K562 (cell line): ENCODE data around the gene BBLN. TPM values are rescaled to one million over a fixed set of nuclear protein-coding genes. Genes with fewer than 3 reads are reported as not detected.
A peak's percentile ranks its signal among the peaks of the same experiment; 100 is the strongest.

Experiments
- FOXO4 ChIP-seq: fragments of 450-650 bp; formaldehyde crosslinking; IDR thresholded peaks from 2 replicates; pipeline ENCODE4 v1.4.0; 2020; ENCODE audit warnings: mild to moderate bottlenecking, moderate library complexity
- ILK ChIP-seq: fragments of 450-650 bp; IDR thresholded peaks from 2 replicates; pipeline ENCODE4 v1.6.1; 2016; ENCODE audit warnings: missing genetic modification characterization, low read depth, mild to moderate bottlenecking, missing compliant biosample characterization, moderate library complexity, borderline replicate concordance
- JUN ChIP-seq, 2 experiments: sonication (generic) in 1 of 2; formaldehyde crosslinking in 1 of 2; IDR thresholded peaks; 2 replicates each; pipeline versions ENCODE4 v1.6.1 to v1.8.0; 2012 to 2022; ENCODE audit warnings: borderline replicate concordance in 2 of 2, mild to moderate bottlenecking in 2 of 2, improper control_type of control experiment in 1 of 2, low read depth in 1 of 2, low read length in 1 of 2, missing genetic modification reagents in 1 of 2
- KDM2B ChIP-seq: fragments of 250-450 bp; sonication (Bioruptor Pico); IDR thresholded peaks from 2 replicates; pipeline ENCODE4 v1.8.0; 2021; ENCODE audit warnings: mild to moderate bottlenecking, moderate library complexity
- NKRF ChIP-seq: fragments of 450-650 bp; IDR thresholded peaks from 2 replicates; pipeline ENCODE4 v1.6.1; 2016; ENCODE audit warnings: borderline replicate concordance
- PHF8 ChIP-seq: fragments of 200-600 bp; sonication (generic); IDR thresholded peaks from 2 replicates; pipeline ENCODE4 v1.6.1; 2012; ENCODE audit warnings: mixed run types, mild to moderate bottlenecking, inconsistent platforms, low read length, moderate library complexity, borderline replicate concordance
- PRPF4 ChIP-seq: fragments of 200-400 bp; formaldehyde crosslinking; IDR thresholded peaks from one replicate; pipeline ENCODE4 v1.6.1; 2017; ENCODE audit warnings: low read length, low read depth, mild to moderate bottlenecking; ENCODE audit not compliant: insufficient read depth, poor library complexity, severe bottlenecking
- PTRF ChIP-seq: fragments of 450-650 bp; IDR thresholded peaks from 2 replicates; pipeline ENCODE4 v1.6.1; 2016; ENCODE audit warnings: mild to moderate bottlenecking, missing genetic modification characterization, missing compliant biosample characterization
- RFX7 ChIP-seq: fragments of 250-450 bp; sonication (Bioruptor Pico); IDR thresholded peaks from 2 replicates; pipeline ENCODE4 v1.5.1; 2021; ENCODE audit warnings: mild to moderate bottlenecking
- TCF7 ChIP-seq: sonication (generic); IDR thresholded peaks from 2 replicates; pipeline ENCODE4 v1.6.1; 2016; ENCODE audit warnings: antibody characterized with exemption, borderline replicate concordance
- TFAM ChIP-seq: fragments of 250-450 bp; sonication (Bioruptor Pico); conservative IDR thresholded peaks from 2 replicates; pipeline ENCODE4 v1.5.0; 2021; ENCODE audit warnings: mild to moderate bottlenecking, moderate library complexity
- ZBED1 ChIP-seq: IDR thresholded peaks from 2 replicates; pipeline ENCODE4 v1.6.1; 2014
- ZBTB5 ChIP-seq: fragments of 450-650 bp; IDR thresholded peaks from 2 replicates; pipeline ENCODE4 v1.6.1; 2017; ENCODE audit warnings: antibody characterized with exemption
- polyA plus RNA-seq, 8 experiments: library from polyadenylated mRNA; depleted of rRNA in 4 of 8; stranded (reverse) in 5 of 8; unstranded in 3 of 8; fragments of >200 nt; fragmentation: Nextera tagmentation in 2 of 8; fragmentation: Illumina TruSeq in 1 of 8; extraction: Ambion mirVana in 2 of 8; extraction: Trizol in 1 of 8; gene quantifications; 2 replicates each; pipeline versions ENCODE4 v1.2.1 to v1.2.3, GENCODE V29; 2011 to 2014; ENCODE audit warnings: inconsistent platforms in 1 of 8, missing spikeins in 1 of 8
- total RNA-seq, 7 experiments: library from RNA; depleted of rRNA in 6 of 7; stranded (reverse); fragments of >200 nt in 6 of 7; fragmentation: Illumina TruSeq in 2 of 7; extraction: Trizol in 2 of 7; gene quantifications; 2 replicates each; pipeline versions ENCODE4 v1.2.1 to v1.2.3, GENCODE V29; 2011 to 2021; ENCODE audit warnings: low replicate concordance in 1 of 7
- TF ChIP-seq, protein P1 (sequence below): fragments of 250-450 bp; sonication (Bioruptor Pico); IDR thresholded peaks from 2 replicates; pipeline ENCODE4 v1.5.0; 2022; ENCODE audit warnings: mild to moderate bottlenecking
- TF ChIP-seq, protein P2 (sequence below): sonication (generic); formaldehyde crosslinking; IDR thresholded peaks from 2 replicates; pipeline ENCODE4 v1.8.0; 2022; ENCODE audit warnings: mild to moderate bottlenecking, missing genetic modification reagents, borderline replicate concordance
- TF ChIP-seq, protein P3 (sequence below): fragments of 250-450 bp; sonication (Bioruptor Pico); IDR thresholded peaks from 2 replicates; pipeline ENCODE4 v1.6.1; 2021; ENCODE audit warnings: mild to moderate bottlenecking

The BBLN gene
- total and polyA plus RNA-seq, 9 of the 15 experiments (the other 6 are each of a cell fraction or from before 2014, with no cell fraction given): 4.2 to 331 (median 87.1) TPM

DNA sequence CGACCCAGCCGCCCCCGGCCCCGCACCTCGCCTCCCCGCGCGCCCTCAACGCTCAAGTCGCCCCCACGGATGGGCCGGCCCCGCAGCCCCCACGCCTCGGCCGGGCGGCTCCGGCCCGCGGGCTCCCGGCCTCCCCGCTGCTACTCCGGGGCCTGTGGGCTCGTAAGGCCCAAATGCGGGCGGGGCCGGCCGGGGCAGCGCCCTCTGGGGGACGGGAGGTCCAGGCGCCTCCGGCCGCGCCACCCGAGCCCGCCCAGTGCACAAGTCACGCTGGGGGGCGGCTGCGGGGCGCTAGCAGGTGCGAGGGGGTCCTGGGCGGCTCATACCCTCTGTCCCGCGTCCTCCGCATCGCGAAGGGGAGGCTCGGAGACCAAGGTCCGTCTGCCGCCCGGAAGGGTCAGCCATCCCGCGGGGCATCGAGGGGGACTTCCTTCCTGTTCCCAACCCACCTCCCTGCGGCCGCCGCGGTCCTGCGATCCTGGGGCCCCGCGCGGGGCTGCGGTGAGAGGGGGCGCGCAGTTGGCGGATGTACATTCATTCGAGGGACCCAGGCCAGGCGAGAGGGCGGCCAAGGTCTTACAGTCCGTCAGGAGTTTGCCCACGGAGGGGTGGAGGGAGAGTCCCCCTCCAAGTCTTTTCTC is 31.5 kb downstream of the BBLN start, which contains the start of gene CIZ1 (continued):
- TF ChIP-seq ILK (tag): no peak
- no peak for TF ChIP-seq PRPF4
- no peak for TF ChIP-seq ZBED1
- TF ChIP-seq, protein P1, sequence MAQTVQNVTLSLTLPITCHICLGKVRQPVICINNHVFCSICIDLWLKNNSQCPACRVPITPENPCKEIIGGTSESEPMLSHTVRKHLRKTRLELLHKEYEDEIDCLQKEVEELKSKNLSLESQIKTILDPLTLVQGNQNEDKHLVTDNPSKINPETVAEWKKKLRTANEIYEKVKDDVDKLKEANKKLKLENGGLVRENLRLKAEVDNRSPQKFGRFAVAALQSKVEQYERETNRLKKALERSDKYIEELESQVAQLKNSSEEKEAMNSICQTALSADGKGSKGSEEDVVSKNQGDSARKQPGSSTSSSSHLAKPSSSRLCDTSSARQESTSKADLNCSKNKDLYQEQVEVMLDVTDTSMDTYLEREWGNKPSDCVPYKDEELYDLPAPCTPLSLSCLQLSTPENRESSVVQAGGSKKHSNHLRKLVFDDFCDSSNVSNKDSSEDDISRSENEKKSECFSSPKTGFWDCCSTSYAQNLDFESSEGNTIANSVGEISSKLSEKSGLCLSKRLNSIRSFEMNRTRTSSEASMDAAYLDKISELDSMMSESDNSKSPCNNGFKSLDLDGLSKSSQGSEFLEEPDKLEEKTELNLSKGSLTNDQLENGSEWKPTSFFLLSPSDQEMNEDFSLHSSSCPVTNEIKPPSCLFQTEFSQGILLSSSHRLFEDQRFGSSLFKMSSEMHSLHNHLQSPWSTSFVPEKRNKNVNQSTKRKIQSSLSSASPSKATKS (CRISPR knock-in tag): no peak
- TF ChIP-seq KDM2B (CRISPR knock-in tag): no peak; the same call in 1 of the 2 replicates
- TF ChIP-seq ZBTB5: no peak
- TF ChIP-seq RFX7 (CRISPR knock-in tag): no peak
- TF ChIP-seq PTRF (tag): no peak
- TF ChIP-seq, protein P2, sequence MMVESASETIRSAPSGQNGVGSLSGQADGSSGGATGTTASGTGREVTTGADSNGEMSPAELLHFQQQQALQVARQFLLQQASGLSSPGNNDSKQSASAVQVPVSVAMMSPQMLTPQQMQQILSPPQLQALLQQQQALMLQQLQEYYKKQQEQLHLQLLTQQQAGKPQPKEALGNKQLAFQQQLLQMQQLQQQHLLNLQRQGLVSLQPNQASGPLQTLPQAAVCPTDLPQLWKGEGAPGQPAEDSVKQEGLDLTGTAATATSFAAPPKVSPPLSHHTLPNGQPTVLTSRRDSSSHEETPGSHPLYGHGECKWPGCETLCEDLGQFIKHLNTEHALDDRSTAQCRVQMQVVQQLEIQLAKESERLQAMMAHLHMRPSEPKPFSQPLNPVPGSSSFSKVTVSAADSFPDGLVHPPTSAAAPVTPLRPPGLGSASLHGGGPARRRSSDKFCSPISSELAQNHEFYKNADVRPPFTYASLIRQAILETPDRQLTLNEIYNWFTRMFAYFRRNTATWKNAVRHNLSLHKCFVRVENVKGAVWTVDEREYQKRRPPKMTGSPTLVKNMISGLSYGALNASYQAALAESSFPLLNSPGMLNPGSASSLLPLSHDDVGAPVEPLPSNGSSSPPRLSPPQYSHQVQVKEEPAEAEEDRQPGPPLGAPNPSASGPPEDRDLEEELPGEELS (CRISPR knock-in tag): no peak
- no peak for TF ChIP-seq TCF7
- peak; percentile 73; the same call in 1 of the 2 replicates for TF ChIP-seq JUN (IDR thresholded peaks at IDR 0.05; ENCODE audit: borderline replicate concordance, low read depth, low read length)
- no peak for TF ChIP-seq JUN (CRISPR knock-in tag; IDR thresholded peaks at IDR 0.05; ENCODE audit: borderline replicate concordance)
- TF ChIP-seq FOXO4 (CRISPR knock-in tag): 0 out of 2 replicates have a peak, but pooled peaks have one; percentile 39
- peak; percentile 97 for TF ChIP-seq PHF8
- no peak for TF ChIP-seq NKRF
- TF ChIP-seq, protein P3, sequence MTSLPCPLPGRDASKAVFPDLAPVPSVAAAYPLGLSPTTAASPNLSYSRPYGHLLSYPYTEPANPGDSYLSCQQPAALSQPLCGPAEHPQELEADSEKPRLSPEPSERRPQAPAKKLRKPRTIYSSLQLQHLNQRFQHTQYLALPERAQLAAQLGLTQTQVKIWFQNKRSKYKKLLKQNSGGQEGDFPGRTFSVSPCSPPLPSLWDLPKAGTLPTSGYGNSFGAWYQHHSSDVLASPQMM (CRISPR knock-in tag): no peak
- TF ChIP-seq TFAM (CRISPR knock-in tag): no peak
